HEK293 (cell line): ENCODE results near the gene RPL36.

Experiments used
- CTCF ChIA-PET: fragments of 350-600 bp; formaldehyde crosslinking; extraction: SDS; loops from one replicate; lab custom pipeline; 2021; ENCODE audit warnings: antibody characterized with exemption; lab: Yijun Ruan, JAX
- POLR2A ChIA-PET: fragments of 300-600 bp; formaldehyde crosslinking; extraction: SDS; loops from one replicate; lab custom pipeline; 2020; ENCODE audit warnings: antibody characterized with exemption, inconsistent platforms; lab: Yijun Ruan, JAX
- H3K27ac ChIP-seq: fragments of 200-500 bp; sonication (Bioruptor generic); 2 replicates; pipeline ENCODE4 v1.5.1; 2014; ENCODE audit warnings: low read depth, low read length, control low read depth, inconsistent platforms; ENCODE audit errors: extremely low read depth
- H3K36me3 ChIP-seq, 2 experiments: fragments of 200-500 bp in 1 of 2; sonication (Bioruptor generic) in 1 of 2; 1 replicate in 1 of 2; 2 replicates in 1 of 2; pipeline ENCODE4 v1.5.1; 2014 to 2017; ENCODE audit warnings: inconsistent platforms in 2 of 2, low read length in 2 of 2; ENCODE audit not compliant: control insufficient read depth in 2 of 2, insufficient read depth in 1 of 2
- H3K4me1 ChIP-seq: fragments of 200-500 bp; sonication (Bioruptor generic); 2 replicates; pipeline ENCODE4 v1.5.1; 2014; ENCODE audit warnings: mild to moderate bottlenecking, low read length, inconsistent platforms; ENCODE audit not compliant: control insufficient read depth, insufficient read depth
- H3K4me3 ChIP-seq: 2 replicates; pipeline ENCODE4 v1.5.1; 2011; ENCODE audit warnings: low read depth, mild to moderate bottlenecking, control low read depth, low read length, moderate library complexity
- H3K9me3 ChIP-seq: fragments of 200-500 bp; sonication (Bioruptor generic); 2 replicates; pipeline ENCODE4 v1.5.1; 2014; ENCODE audit warnings: low read depth, low read length, inconsistent platforms; ENCODE audit not compliant: control insufficient read depth, insufficient read depth
- BCL11B ChIP-seq: fragments of 450-650 bp; formaldehyde crosslinking; IDR thresholded peaks from 2 replicates; pipeline ENCODE4 v1.5.1; 2016; ENCODE audit warnings: low read depth, missing biosample characterization, missing genetic modification characterization
- BCL6B ChIP-seq: fragments of 450-650 bp; formaldehyde crosslinking; IDR thresholded peaks from 2 replicates; pipeline ENCODE4 v1.5.1; 2017; ENCODE audit warnings: missing biosample characterization, missing genetic modification characterization
- GLIS2 ChIP-seq: fragments of 450-650 bp; formaldehyde crosslinking; IDR thresholded peaks from 2 replicates; pipeline ENCODE4 v1.5.1; 2016; ENCODE audit warnings: missing biosample characterization, missing genetic modification characterization
- HIC1 ChIP-seq: fragments of 450-650 bp; formaldehyde crosslinking; IDR thresholded peaks from 2 replicates; pipeline ENCODE4 v1.5.1; 2016; ENCODE audit warnings: missing biosample characterization, missing genetic modification characterization
- KLF7 ChIP-seq: fragments of 450-650 bp; formaldehyde crosslinking; IDR thresholded peaks from 2 replicates; pipeline ENCODE4 v1.5.1; 2016; ENCODE audit warnings: missing biosample characterization, missing genetic modification characterization, borderline replicate concordance
- KLF9 ChIP-seq: fragments of 450-650 bp; formaldehyde crosslinking; IDR thresholded peaks from 2 replicates; pipeline ENCODE4 v1.5.1; 2016; ENCODE audit warnings: missing biosample characterization, missing genetic modification characterization, low read depth
- SCRT1 ChIP-seq: fragments of 450-650 bp; formaldehyde crosslinking; IDR thresholded peaks from 2 replicates; pipeline ENCODE4 v1.5.1; 2016; ENCODE audit warnings: missing biosample characterization, missing genetic modification characterization, borderline replicate concordance
- SP7 ChIP-seq: fragments of 450-650 bp; formaldehyde crosslinking; IDR thresholded peaks from 2 replicates; pipeline ENCODE4 v1.5.1; 2016; ENCODE audit warnings: missing biosample characterization, missing genetic modification characterization
- ZBTB1 ChIP-seq: fragments of 450-650 bp; formaldehyde crosslinking; IDR thresholded peaks from 2 replicates; pipeline ENCODE4 v1.5.1; 2016; ENCODE audit warnings: missing biosample characterization, missing genetic modification characterization
- ZBTB48 ChIP-seq: fragments of 450-650 bp; formaldehyde crosslinking; IDR thresholded peaks from 2 replicates; pipeline ENCODE4 v1.5.1; 2016; ENCODE audit warnings: missing biosample characterization, missing genetic modification characterization
- ZFHX2 ChIP-seq: fragments of 450-650 bp; formaldehyde crosslinking; conservative IDR thresholded peaks from 2 replicates; pipeline ENCODE4 v1.5.1; 2016; ENCODE audit warnings: missing biosample characterization, missing genetic modification characterization
- ZFP69B ChIP-seq: fragments of 450-650 bp; formaldehyde crosslinking; IDR thresholded peaks from 2 replicates; pipeline ENCODE4 v1.5.1; 2016; ENCODE audit warnings: missing biosample characterization, missing genetic modification characterization
- ZNF426 ChIP-seq: fragments of 450-650 bp; formaldehyde crosslinking; IDR thresholded peaks from 2 replicates; pipeline ENCODE4 v1.5.1; 2017; ENCODE audit warnings: missing biosample characterization, missing genetic modification characterization, mild to moderate bottlenecking, inconsistent platforms, moderate library complexity
- ZNF48 ChIP-seq: fragments of 450-650 bp; formaldehyde crosslinking; IDR thresholded peaks from 2 replicates; pipeline ENCODE4 v1.5.1; 2016; ENCODE audit warnings: missing biosample characterization, missing genetic modification characterization
- ZNF654 ChIP-seq: fragments of 450-650 bp; formaldehyde crosslinking; IDR thresholded peaks from 2 replicates; pipeline ENCODE4 v1.5.1; 2016; ENCODE audit warnings: low read depth, missing biosample characterization, missing genetic modification characterization
- ZNF677 ChIP-seq: fragments of 450-650 bp; IDR thresholded peaks from 2 replicates; pipeline ENCODE4 v1.5.0; 2018; ENCODE audit warnings: missing biosample characterization, mild to moderate bottlenecking, missing genetic modification characterization, moderate library complexity
- ZNF777 ChIP-seq: fragments of 450-650 bp; formaldehyde crosslinking; IDR thresholded peaks from 2 replicates; pipeline ENCODE4 v1.5.1; 2017; ENCODE audit warnings: missing biosample characterization, missing genetic modification characterization, borderline replicate concordance
- ZSCAN30 ChIP-seq: fragments of 450-650 bp; IDR thresholded peaks from 2 replicates; pipeline ENCODE4 v1.5.1; 2018; ENCODE audit warnings: missing biosample characterization, mild to moderate bottlenecking, missing genetic modification characterization, moderate library complexity
- ZXDB ChIP-seq: fragments of 450-650 bp; formaldehyde crosslinking; IDR thresholded peaks from 2 replicates; pipeline ENCODE4 v1.5.1; 2016; ENCODE audit warnings: missing biosample characterization, missing genetic modification characterization
- TF ChIP-seq, protein P1 (sequence below): IDR thresholded peaks from 2 replicates; pipeline ENCODE4 v1.6.1; 2011; ENCODE audit warnings: mild to moderate bottlenecking, low read depth, low read length, borderline replicate concordance
- TF ChIP-seq, protein P2 (sequence below): fragments of 450-650 bp; formaldehyde crosslinking; IDR thresholded peaks from 2 replicates; pipeline ENCODE4 v1.5.1; 2016; ENCODE audit warnings: missing biosample characterization, missing genetic modification characterization
- TF ChIP-seq, protein P3 (sequence below): fragments of 450-650 bp; formaldehyde crosslinking; IDR thresholded peaks from 2 replicates; pipeline ENCODE4 v1.5.1; 2016; ENCODE audit warnings: missing biosample characterization, missing genetic modification characterization
- TF ChIP-seq, protein P4 (sequence below): fragments of 450-650 bp; formaldehyde crosslinking; optimal IDR thresholded peaks from 2 replicates; pipeline ENCODE3; 2016; ENCODE audit warnings: missing biosample characterization, mild to moderate bottlenecking, missing genetic modification characterization
- TF ChIP-seq, protein P5 (sequence below): fragments of 450-650 bp; formaldehyde crosslinking; IDR thresholded peaks from 2 replicates; pipeline ENCODE4 v1.5.1; 2016; ENCODE audit warnings: missing biosample characterization, missing genetic modification characterization

Gene RPL36

GRCh38 chr19:5686647-5687359 lies 3.3 kb upstream of the RPL36 start (continued):
- no peak for TF ChIP-seq ZNF677
- peak; percentile 57 for TF ChIP-seq ZNF654
- no peak for TF ChIP-seq ZFP69B
- no peak for TF ChIP-seq ZNF777 (tag by site-specific recombination)
- no peak for TF ChIP-seq ZNF426 (tag by site-specific recombination)
- peak; percentile 59; the same call in 1 of the 2 replicates for TF ChIP-seq ZBTB48
- peak; percentile 93 for TF ChIP-seq ZXDB
- no peak for TF ChIP-seq ZBTB1
- TF ChIP-seq BCL6B, result no peak
- peak; percentile 81; the same call in 1 of the 2 replicates for TF ChIP-seq BCL11B (tag by site-specific recombination)
- TF ChIP-seq KLF9 (tag by site-specific recombination), result peak; percentile 97
- TF ChIP-seq, protein P1, sequence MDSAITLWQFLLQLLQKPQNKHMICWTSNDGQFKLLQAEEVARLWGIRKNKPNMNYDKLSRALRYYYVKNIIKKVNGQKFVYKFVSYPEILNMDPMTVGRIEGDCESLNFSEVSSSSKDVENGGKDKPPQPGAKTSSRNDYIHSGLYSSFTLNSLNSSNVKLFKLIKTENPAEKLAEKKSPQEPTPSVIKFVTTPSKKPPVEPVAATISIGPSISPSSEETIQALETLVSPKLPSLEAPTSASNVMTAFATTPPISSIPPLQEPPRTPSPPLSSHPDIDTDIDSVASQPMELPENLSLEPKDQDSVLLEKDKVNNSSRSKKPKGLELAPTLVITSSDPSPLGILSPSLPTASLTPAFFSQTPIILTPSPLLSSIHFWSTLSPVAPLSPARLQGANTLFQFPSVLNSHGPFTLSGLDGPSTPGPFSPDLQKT, result no peak
- TF ChIP-seq ZFHX2, result peak; percentile 65
- no peak for TF ChIP-seq KLF7 (tag by site-specific recombination)
- TF ChIP-seq ZSCAN30 (tag by site-specific recombination), result no peak; the same call in 1 of the 2 replicates
- TF ChIP-seq ZNF48 (tag by site-specific recombination), result no peak
- TF ChIP-seq, protein P2, sequence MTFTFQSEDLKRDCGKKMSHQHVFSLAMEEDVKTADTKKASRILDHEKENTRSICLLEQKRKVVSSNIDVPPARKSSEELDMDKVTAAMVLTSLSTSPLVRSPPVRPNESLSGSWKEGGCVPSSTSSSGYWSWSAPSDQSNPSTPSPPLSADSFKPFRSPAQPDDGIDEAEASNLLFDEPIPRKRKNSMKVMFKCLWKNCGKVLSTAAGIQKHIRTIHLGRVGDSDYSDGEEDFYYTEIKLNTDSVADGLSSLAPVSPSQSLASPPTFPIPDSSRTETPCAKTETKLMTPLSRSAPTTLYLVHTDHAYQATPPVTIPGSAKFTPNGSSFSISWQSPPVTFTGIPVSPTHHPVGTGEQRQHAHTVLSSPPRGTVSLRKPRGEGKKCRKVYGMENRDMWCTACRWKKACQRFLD, result 0 out of 2 replicates have a peak, but pooled peaks have one; percentile 40
- TF ChIP-seq GLIS2, result no peak

- ChIA-PET CTCF (interaction anchor here (0.6 to 2.2 kb wide), 19 partner anchors 9 to 1952 kb away, joined by 3 to 12 read pairs (median 3); partner anchors contain the start of genes CATSPERD, SAFB and SAFB2), POLR2A (interaction anchor here (0.5 to 1.9 kb wide), 10 partner anchors 9 to 639 kb away, joined by 3 to 16 read pairs (median 5); partner anchors contain the start of genes CATSPERD, LONP1, RANBP3 and SAFB)
- peaks cover 0 to 24% of the 10 kb centered on the region in 2 experiments; a peak in 2 of 3 replicates for H3K36me3 ChIP-seq
- no peak overlapping the region for H3K27ac ChIP-seq
- no peaks in the 10 kb centered on the region; the same call in 1 of the 2 replicates for H3K4me1 ChIP-seq
- no peaks in the 10 kb centered on the region for H3K9me3 ChIP-seq
- no peak overlapping the region for H3K4me3 ChIP-seq
- TF ChIP-seq, protein P3, sequence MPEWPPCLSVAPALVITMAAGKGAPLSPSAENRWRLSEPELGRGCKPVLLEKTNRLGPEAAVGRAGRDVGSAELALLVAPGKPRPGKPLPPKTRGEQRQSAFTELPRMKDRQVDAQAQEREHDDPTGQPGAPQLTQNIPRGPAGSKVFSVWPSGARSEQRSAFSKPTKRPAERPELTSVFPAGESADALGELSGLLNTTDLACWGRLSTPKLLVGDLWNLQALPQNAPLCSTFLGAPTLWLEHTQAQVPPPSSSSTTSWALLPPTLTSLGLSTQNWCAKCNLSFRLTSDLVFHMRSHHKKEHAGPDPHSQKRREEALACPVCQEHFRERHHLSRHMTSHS, result no peak
- TF ChIP-seq SP7 (tag by site-specific recombination) (no peak), HIC1 (tag by site-specific recombination) (0 out of 2 replicates have a peak, but pooled peaks have one; percentile 53), SCRT1 (tag by site-specific recombination) (no peak)
- TF ChIP-seq, protein P4, sequence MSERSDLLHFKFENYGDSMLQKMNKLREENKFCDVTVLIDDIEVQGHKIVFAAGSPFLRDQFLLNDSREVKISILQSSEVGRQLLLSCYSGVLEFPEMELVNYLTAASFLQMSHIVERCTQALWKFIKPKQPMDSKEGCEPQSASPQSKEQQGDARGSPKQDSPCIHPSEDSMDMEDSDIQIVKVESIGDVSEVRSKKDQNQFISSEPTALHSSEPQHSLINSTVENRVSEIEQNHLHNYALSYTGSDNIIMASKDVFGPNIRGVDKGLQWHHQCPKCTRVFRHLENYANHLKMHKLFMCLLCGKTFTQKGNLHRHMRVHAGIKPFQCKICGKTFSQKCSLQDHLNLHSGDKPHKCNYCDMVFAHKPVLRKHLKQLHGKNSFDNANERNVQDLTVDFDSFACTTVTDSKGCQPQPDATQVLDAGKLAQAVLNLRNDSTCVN, result peak; percentile 34
- TF ChIP-seq, protein P5, sequence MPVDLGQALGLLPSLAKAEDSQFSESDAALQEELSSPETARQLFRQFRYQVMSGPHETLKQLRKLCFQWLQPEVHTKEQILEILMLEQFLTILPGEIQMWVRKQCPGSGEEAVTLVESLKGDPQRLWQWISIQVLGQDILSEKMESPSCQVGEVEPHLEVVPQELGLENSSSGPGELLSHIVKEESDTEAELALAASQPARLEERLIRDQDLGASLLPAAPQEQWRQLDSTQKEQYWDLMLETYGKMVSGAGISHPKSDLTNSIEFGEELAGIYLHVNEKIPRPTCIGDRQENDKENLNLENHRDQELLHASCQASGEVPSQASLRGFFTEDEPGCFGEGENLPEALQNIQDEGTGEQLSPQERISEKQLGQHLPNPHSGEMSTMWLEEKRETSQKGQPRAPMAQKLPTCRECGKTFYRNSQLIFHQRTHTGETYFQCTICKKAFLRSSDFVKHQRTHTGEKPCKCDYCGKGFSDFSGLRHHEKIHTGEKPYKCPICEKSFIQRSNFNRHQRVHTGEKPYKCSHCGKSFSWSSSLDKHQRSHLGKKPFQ, result no peak
These were observed 2.5 kb upstream of the RPL36 start for GRCh38 chr19:5687360-5688198.
